ENCODE results near the gene PRKCE.
A peak's percentile ranks its signal among the peaks of the same experiment; 100 is the strongest.

PRKCE gene

GRCh38 chr2:45860136-45861121 is 209.0 kb downstream of the PRKCE start:
- peak; percentile 40 to 77 for DNase-seq (ENCODE audit: low read depth in 2 of 2)
- TF ChIP-seq, protein P1, sequence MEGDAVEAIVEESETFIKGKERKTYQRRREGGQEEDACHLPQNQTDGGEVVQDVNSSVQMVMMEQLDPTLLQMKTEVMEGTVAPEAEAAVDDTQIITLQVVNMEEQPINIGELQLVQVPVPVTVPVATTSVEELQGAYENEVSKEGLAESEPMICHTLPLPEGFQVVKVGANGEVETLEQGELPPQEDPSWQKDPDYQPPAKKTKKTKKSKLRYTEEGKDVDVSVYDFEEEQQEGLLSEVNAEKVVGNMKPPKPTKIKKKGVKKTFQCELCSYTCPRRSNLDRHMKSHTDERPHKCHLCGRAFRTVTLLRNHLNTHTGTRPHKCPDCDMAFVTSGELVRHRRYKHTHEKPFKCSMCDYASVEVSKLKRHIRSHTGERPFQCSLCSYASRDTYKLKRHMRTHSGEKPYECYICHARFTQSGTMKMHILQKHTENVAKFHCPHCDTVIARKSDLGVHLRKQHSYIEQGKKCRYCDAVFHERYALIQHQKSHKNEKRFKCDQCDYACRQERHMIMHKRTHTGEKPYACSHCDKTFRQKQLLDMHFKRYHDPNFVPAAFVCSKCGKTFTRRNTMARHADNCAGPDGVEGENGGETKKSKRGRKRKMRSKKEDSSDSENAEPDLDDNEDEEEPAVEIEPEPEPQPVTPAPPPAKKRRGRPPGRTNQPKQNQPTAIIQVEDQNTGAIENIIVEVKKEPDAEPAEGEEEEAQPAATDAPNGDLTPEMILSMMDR (IDR thresholded peaks at IDR 0.05; ENCODE audit: low read depth, low read length), result no peak
- peak overlapping the region; percentile 19 to 40 for H3K4me3 ChIP-seq (replicated peaks in 1 of 2; ENCODE audit: low read depth in 2 of 2, low read length in 2 of 2)

- DNase-seq (ENCODE audit: low read depth in 2 of 2), result no peak
- TF ChIP-seq, protein P1 (IDR thresholded peaks at IDR 0.05; ENCODE audit: low read depth, low read length), result no peak
These were observed 211.4 kb downstream of the PRKCE start for GRCh38 chr2:45862843-45863242.

GRCh38 chr2:45864121-45864520 is 212.6 kb downstream of the PRKCE start:
- TF ChIP-seq, protein P1 (IDR thresholded peaks at IDR 0.05; ENCODE audit: low read depth, low read length), result no peak
- DNase-seq (ENCODE audit: low read depth in 2 of 2), result no peak
- H3K4me3 ChIP-seq (replicated peaks in 1 of 2; ENCODE audit: low read depth in 2 of 2, low read length in 2 of 2), result no peak overlapping the region

More at GRCh38 chr2:45862843-45863242, 211.4 kb downstream of the PRKCE start:
- no peak overlapping the region for H3K4me3 ChIP-seq (replicated peaks in 1 of 2; ENCODE audit: low read depth in 2 of 2, low read length in 2 of 2)

GRCh38 chr2:45867349-45867748 is 215.9 kb downstream of the PRKCE start:
- TF ChIP-seq, protein P1 (IDR thresholded peaks at IDR 0.05; ENCODE audit: low read depth, low read length), result no peak
- DNase-seq (ENCODE audit: low read depth in 2 of 2), result no peak
- H3K4me3 ChIP-seq (replicated peaks in 1 of 2; ENCODE audit: low read depth in 2 of 2, low read length in 2 of 2), result no peak overlapping the region

- H3K4me3 ChIP-seq (replicated peaks in 1 of 2; ENCODE audit: low read depth in 2 of 2, low read length in 2 of 2), result no peak overlapping the region
- no peak for DNase-seq (ENCODE audit: low read depth in 2 of 2)
- TF ChIP-seq, protein P1 (IDR thresholded peaks at IDR 0.05; ENCODE audit: low read depth, low read length), result no peak
These were observed 216.3 kb downstream of the PRKCE start for GRCh38 chr2:45867800-45868199.

DNA sequence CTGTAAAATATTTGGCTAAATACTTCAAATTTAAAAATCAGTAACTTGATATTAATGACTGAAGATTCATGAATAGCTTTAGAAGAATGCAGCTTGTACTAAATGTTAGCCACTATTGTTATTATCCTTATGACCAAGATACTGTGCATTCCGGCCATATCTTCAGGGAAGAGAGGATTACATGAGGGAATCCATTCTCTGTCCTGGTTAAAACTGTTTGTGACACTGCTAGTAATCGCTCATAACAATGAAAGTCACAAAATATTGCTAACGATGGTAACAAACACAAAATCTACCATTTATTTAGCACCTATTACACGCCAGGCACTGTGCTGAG is 217.7 kb downstream of the PRKCE start:
- DNase-seq (ENCODE audit: low read depth in 2 of 2), result peak; percentile 33 to 56
- H3K4me3 ChIP-seq (replicated peaks in 1 of 2; ENCODE audit: low read depth in 2 of 2, low read length in 2 of 2), result no peak overlapping the region
- TF ChIP-seq, protein P1 (IDR thresholded peaks at IDR 0.05; ENCODE audit: low read depth, low read length), result no peak
